Esophagus squamous epithelium (tissue), 4 donors: ENCODE measurements around the gene RBCK1.

ENCODE experiments used
- POLR2A ChIP-seq, 4 donors: fragments of 450-650 bp; IDR thresholded peaks; one replicate each; pipeline ENCODE4 v1.6.1; 2017; ENCODE audit warnings: antibody characterized with exemption in 4 of 4, mild to moderate bottlenecking in 4 of 4, moderate library complexity in 3 of 4
- TF ChIP-seq, protein P1 (sequence below), 6 experiments: fragments of 450-650 bp in 4 of 6; fragments of 200-600 bp in 2 of 6; sonication (generic) in 2 of 6; IDR thresholded peaks; one replicate each; pipeline ENCODE4 v1.5.1; 2016 to 2019; ENCODE audit warnings: antibody characterized with exemption in 6 of 6, mild to moderate bottlenecking in 4 of 6, moderate library complexity in 4 of 6

GRCh38 chr20:472137-472846, 64.2 kb downstream of the RBCK1 start:
- TF ChIP-seq, protein P1, sequence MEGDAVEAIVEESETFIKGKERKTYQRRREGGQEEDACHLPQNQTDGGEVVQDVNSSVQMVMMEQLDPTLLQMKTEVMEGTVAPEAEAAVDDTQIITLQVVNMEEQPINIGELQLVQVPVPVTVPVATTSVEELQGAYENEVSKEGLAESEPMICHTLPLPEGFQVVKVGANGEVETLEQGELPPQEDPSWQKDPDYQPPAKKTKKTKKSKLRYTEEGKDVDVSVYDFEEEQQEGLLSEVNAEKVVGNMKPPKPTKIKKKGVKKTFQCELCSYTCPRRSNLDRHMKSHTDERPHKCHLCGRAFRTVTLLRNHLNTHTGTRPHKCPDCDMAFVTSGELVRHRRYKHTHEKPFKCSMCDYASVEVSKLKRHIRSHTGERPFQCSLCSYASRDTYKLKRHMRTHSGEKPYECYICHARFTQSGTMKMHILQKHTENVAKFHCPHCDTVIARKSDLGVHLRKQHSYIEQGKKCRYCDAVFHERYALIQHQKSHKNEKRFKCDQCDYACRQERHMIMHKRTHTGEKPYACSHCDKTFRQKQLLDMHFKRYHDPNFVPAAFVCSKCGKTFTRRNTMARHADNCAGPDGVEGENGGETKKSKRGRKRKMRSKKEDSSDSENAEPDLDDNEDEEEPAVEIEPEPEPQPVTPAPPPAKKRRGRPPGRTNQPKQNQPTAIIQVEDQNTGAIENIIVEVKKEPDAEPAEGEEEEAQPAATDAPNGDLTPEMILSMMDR (IDR thresholded peaks at IDR 0.05): no peak
- no peak for TF ChIP-seq POLR2A (IDR thresholded peaks at IDR 0.05)
